Middle frontal gyrus (tissue), 1 donor: ENCODE results near the gene GARIN3.
"Not testable (repeated sequence)": the region's sequence is repeated elsewhere in the genome, so short reads cannot be mapped to it uniquely, and the experiment has no call there.

Experiments used
- DNase-seq: peaks from one replicate; pipeline ENCODE4 v3.0.0-alpha.2; 2015; ENCODE audit warnings: low spot score; ENCODE audit errors: extremely low spot score

GARIN3 gene

DNA sequence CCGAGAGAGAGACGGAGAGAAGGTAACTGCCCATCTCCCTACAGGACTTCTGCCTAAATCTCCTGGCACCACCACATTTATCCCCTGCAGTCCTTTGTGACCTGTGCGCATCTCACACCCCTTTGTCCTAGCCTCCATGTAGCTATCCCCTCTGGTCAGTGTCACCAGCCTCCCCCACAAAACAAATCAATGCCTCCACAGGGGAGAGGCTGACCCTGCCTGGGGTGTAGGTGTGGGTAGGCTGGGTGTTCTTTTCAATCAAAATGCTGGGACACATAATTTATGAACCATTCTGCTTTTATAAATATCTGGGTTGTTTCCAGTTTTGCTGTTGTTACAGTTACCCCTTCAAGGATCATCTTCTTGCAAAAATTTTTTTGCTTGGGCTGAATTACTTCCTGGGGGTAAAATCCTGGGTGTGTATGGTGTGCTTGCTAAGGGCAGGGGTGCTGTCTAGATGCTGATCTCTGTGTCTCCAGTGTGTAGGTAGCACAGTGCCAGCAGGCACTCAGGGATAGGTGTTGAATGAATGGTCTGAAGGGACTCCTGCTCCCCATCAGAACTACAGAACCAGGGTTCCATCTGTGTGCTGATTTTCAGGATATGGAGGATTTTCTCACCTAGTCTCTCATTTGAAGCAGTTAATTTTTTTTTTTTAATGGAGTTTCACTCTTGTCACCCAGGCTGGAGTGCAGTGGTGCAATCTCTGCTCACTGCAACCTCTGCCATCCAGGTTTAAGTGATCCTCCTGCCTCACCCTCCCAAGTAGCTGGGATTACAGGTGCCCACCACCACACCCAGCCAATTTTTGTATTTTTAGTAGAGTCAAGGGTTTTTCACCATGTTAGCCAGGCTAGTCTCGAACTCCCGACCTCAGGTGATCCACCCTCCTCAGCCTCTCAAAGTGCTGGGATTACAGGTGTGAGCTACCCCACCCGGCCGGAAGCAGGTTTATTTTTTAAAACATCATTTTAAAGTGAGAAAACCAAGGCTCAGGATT, at the start of gene GARIN3:
TSS of gene GARIN3 (minus strand) at position 51 of the 1,000 bp plus-strand sequence. CDS start 96 bp downstream, outside the sequence.
- DNase-seq: no peak

DNA sequence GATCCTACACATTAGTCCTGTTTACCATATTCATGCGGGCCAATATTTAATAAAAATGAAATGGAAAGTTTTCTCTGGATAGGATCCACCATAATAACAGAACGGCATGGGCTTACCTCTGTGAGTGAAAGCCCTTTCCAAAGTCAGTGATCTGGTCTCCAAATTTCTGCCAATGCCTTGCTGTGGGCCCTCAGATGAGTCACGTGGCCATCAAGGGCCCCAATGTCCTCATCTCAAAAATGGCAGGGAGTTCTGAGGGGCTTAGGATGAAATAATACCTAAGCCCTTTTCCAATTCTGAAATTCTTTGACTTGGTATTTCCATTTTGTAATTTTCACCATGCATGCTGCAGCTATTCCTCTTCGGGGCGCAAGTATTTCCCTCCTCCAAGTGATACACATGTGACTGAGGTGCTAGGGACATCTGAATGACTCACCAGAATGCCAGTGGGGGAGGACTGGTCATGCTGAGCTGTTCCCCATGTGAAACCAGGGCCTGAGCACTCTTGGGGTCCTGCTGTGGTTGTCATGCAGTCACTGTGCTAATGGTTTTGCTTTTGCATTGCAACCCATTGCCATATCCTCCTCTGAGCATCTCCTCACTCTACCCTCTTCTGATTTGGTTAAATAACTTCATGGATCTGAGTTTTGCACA, 49.6 kb upstream of the GARIN3 start:
- no peak for DNase-seq

DNA sequence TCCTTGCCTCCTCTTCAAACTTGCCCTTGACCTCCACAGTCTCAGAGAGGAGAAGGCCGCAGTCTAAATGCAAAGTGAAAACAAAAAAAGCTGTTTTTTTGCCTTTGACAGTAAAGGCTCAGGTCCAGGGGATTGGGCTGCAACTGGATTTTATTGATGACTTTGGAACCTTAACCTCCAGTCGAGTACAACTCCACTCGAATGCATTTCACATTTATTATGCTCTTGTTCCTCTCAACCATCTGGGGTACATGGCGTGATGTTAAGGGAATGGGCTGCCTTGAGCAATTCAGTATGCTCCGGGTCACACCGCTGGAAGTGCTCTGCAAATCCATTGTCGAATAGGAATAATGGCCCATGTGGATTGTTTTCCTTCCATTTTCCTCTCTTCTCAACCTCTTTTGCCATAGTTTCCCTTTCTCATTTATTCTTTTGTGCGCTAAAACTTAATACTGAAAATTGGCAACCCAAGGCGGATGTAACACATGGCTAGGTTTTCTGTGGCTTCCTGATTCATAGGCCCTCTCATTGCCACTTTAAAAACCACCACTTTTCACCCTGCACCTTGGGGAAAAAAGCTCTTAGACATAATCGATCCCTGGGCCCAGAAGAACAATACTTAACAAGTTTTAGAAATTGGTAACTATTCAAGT, 48.9 kb upstream of the GARIN3 start:
- no peak for DNase-seq

DNA sequence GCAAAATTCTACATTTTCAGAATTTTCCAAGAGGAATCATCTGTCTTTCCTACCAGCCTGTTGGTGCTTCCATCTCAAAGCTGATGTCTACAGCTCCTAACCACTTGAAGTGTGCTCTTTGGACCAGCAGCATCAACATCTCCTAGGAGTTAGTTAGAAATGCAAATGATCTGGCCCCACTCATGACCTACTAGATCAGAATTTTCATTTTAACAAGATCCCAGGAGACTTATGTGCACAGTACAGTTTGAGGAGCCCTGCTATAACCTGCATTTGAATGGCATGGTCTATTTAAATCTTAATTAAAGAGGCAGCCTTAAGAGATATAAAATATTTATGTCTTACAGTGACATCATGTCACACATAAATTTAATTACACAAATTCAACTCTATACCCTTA, 48.4 kb upstream of the GARIN3 start:
- DNase-seq: no peak

DNA sequence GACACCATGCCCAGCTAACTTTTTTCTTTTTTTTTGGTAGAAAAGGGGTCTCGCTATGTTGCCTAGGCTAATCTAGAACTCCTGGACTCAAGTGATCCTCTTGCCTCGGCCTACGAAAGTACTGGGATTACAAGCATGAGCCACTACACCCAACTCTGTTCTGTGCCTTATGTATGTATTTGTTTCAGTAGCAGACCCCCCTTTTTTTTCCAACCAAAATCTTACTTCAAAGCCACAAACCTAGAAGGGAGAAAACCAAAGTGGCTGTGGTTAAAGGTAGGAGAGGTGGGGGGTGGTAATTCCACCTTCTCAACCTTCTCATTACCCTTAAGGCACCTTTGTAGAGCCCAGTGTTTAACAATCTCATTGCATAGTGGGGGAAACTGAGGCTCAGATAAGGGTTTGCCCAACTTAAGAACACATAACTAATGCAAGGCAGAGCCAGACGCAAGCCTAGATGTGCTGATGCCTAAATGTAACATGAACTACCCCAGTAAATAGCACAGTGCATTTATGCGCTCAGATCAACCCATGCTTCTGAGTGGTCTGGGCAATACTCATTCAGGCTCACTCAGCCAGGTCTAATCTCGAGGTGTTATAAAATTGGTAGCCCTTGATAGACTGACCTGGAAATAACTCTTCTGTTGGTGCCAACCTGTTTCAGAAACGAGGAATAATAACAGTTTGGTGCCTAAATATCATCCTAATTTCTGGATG, 47.6 kb upstream of the GARIN3 start:
- DNase-seq: no peak

DNA sequence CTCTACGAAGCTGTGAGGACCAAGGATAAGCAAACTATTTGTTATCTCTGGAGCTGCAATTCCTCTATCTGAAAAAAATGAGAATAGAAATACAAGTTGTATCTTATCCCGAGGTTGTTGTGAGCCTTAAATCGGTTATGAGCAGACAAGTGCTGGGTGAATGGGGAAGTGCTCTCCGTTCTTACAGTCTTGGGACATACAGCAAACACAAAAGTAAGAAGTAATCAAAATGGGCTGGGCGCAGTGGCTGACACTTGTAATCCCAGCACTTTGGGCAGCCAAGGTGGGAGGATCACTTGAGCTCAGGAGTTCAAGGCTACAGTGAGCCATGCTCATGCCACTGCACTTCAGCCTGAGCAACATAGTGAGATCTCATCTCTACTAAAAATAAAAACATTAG, 46.2 kb upstream of the GARIN3 start:
- no peak for DNase-seq

DNA sequence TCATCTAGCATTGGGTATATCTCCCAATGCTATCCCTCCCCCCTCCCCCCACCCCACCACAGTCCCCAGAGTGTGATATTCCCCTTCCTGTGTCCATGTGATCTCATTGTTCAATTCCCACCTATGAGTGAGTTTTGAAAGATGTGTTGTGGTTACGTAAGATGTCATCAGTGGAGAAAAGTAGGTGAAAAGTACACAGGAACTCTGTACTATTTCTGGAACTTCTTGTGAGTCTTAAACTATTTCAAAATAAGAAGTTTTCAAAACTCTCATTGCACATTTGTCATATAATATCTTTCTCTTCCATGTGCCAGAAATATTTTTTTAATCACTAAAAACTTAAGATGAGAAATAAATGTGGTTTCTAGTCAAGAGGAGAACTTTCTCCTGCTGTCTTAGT, 44.6 kb upstream of the GARIN3 start:
- not testable (repeated sequence) for DNase-seq

DNA sequence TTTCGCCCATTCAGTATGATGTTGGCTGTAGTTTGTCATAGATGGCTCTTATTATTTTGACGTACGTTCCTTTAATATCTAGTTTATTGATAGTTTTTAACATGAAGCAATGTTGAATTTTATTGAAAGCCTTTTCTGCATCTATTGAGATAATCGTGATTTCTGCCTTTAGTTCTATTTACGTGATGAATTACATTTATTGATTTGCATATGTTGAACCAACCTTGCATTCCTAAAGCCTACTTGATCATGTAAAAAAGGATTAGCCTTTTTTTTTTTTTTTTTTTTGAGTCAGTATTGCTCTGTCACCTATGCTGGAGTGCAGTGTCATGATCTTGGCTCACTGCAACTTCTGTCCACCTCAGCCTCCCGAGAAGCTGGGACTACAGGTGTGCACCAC, 39.6 kb upstream of the GARIN3 start:
- no peak for DNase-seq

DNA sequence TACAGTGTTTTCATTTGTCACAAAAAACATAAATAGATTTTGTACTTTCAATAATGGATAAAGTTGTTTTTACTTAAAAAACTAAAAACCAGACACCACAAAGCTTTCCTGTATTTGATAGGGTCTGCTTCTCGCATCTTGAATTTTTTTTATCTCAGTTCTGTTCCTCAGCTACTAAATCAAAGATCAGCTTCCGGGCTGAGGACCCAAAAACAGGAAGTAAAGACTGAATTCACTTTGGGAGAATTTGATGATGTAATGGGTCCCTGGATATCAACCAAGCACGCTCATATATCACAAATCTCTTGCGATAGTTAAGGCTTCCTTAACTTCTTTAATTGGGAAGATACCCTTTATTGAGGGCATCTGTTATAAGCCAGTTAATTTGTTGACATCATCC, 38.7 kb upstream of the GARIN3 start:
- DNase-seq: no peak

DNA sequence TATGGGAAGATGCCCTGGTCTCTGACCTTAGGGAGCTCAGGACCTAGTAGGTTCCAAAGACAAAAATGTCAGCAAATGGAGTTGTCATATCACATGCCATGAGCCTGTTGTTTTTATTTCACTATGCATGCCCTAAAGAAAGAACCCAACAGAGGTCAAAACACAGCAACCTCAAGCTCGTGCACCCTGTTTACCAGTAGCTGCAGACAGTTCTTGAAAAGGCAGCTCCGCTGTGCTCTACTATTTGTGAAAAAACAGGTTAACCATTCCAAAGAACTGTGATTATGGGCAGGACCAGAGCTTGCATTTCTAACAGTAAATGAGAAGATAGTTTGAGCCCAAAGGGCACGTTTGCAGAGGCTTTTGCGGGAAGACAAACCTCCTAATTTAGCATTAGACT, 37.4 kb upstream of the GARIN3 start:
- DNase-seq: no peak

DNA sequence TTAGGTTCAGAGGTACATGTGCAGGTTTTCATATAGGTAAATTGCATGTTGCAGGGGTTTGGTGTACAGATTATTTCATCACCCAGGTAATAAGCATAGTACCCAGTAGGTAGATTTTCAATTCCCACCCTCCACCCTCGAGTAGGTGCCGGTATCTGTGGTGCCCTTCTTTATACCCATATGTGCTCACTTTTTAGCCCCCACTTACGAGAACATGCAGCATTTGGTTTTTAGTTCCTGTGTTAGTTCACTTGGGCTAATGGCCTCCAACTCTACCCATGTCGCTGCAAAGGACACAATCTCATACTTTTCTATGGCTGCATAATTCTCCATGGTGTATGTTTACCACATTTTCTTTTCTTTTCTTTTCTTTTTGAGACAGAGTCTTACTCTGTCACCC, 35.8 kb upstream of the GARIN3 start:
- DNase-seq: no peak

DNA sequence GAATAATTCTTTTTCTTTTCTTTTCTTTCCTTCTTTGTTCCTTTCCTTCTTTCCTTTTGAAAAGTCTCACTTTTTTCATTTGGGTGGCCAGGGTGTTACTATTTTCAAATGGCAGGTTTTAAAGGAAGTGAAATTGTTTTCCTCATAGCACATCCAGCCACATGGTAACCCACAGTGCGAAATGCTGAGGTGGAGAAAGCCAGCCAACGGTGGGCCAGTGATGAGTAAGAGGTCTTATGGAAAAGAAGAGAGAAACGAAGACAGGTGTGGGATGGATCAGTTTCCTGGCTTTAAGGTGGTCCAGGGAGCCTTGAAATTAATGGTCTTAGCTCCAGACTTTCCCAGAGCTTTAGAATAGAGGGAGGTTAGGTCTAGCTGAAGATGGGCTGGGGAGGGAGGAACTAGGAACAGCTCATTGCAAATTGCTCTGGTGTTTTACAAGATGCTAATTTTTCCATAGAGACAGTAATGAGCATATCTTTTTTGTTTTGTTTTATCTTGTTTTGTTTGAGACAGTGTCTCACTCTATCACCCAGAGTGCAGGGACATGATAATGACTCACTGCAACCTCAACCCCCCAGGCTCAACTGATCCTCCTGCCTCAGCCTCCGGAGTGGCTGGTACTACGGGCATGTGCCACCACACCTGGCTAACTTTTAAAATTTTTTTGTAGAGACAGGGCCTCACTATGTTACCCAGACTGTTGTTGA, 32.4 kb upstream of the GARIN3 start:
- no peak for DNase-seq

DNA sequence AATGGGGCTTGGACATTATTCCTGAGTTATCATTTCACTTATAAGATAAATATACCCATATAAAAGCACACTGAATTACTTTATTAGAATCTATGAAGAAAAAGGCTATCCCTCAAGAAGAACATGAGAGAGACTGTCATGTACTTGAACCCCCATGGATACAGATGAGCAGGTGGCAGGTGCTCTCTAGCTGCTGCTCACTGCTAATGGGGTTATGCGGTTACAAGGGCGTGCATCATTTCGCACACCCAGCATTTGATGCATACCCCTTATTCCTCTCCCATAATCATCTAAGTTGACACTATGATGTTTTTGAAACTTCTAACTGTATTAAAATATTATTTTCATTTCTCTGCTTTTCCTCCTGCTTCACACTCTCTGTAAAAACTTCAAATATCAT, 31.0 kb upstream of the GARIN3 start:
- no peak for DNase-seq

DNA sequence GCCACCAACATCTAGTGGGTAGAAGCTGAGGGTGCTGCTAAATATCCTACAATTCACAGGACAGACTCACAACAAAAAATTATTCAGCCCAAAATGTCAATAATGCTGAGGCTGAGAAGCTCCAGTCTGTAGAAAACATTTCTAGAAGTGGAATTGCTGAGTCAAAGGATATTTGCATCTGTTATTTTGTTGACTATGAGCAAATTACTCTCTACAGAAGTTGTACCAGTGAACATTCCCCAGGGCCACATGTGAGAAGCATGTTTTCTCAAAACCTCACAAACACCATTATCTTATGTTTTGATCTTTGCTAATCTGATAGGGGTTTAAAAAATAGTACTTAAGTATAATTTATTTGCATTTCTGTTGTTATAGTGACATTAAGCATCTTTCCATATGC, 30.0 kb upstream of the GARIN3 start:
- no peak for DNase-seq

DNA sequence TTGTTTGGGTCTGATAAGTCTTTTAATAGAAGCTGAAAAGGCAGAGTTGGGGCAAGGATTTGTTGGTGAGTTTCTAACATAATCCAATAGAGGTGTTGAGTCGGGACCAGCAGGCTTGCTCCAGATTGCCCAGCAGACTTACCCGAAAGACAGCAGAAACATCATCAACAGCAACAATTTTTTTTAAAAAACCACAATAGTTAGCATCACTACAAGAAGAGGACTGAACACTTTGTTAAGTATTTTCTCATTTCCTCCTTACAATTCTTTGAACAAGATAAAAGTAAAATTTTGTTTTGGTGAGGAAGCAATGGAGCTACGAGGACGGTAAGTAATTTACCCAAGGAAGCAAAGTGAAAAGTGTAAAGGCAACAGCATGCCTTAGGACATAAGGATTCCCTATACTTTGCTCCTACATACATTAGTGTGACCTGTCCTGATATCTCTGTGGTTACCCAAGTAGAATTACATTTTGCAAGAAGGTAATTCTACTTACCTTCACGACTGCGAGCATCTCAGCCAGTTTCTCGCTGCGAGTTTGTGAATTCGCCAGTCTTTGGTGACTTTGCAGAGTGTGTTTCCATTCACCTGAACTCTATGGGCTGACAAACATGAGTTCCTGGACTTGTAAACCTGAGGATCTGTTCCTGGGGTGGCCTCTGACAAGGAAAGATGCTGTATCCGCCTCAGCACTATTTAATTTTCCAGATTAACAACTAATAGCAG, 27.8 kb upstream of the GARIN3 start:
- no peak for DNase-seq

DNA sequence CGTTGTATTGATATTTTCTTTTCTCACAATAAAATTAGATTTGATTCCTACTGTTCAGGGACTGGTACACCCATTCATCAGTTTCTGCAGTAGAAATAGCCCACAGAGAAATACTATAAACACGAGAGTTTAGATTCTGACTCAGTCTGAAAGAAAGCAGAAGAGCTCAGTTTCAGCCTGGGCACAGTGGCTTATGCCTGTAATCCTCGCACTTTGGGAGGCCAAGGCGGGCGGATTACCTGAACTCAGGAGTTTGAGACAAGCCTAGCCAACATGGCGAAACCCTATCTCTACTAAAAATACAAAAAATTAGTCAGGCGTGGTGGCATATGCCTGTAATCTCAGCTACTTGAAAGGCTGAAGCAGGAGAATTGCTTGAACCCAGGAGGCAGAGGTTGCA, 23.2 kb upstream of the GARIN3 start:
- DNase-seq: no peak

DNA sequence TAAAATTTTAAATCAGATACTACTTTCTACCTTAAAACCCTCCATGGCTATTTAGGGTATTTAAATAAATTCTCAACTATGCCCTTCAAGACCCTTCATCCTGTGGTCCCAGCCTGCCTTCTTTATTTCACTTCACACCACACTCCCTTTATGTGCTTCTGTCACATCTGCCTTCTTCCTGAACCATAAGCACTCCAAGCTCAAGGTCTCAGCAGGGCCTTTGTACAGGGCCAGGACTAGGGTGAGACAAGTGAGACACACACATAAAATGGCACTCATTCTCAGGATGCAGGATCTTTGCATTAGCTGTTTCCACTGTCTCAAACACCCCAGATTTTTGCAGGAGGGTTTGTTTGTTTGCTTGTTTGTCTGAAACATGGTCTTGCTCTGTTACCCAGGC, 22.2 kb upstream of the GARIN3 start:
- DNase-seq: no peak

DNA sequence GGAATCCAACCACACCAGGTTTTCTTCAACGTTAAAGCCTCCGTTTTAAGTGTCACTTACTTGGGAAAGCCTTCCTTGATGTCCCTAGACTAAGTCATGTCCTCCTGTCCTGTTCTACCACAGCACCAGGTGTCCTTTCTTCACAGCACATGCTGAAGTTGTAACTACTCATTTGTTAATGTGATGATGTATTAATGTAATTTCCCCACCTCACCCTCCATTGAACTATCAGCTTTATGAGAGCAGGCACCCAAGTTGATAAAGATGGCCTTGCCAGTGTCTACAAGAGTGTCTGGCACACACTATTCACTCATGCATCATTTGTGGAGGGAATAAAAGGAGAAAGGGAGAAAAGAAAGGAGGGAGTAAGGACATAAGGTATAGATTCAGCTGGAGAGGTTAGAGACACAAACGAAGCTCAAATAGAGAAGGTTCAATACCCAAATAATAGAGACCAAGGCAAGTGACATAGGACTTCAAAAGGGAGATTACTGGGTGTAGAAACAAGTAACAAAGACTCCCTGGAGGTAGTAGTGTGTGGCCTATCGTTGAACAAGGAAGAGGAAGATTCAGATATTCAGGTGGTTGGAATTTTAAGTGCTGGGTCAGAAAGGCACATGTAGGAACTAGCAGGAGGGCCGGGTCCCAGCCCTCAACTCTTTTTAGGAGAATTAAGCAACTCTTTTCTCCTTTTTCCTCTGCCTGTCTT, 21.1 kb upstream of the GARIN3 start:
- no peak for DNase-seq

DNA sequence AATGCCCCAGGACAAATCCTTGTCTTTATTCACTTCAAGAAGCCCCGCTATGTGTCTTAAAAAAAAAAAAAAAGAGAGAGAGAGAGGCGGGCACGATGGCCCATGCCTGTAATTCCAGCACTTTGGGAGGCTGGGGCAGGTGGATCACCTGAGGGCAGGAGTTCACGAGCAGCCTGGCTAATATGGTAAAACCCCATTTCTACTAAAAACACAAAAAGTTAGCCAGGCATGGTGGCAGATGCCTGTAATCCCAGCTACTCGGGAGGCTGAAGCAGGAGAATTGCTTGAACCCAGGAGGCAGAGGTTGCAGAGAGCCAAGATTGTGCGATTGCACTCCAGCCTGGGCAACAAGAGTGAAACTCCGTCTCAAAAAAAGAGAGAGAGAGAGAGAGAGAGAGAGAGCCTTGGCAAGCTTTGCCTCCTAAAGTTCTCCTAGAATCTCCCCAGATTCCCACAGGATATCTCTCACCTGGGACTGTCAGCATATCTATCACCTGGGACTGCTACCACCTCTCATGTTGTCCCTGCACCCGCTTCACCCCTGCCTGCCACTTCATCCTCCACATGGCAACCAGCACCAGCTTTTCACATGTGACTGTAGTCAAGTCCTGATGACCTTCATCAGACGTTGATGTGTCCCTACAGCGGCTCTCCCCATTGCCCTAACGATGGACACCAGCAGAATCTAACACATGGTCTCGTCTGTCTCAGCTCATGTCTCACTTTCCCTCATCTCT, 20.4 kb upstream of the GARIN3 start:
- no peak for DNase-seq
